A549 (cell line): ENCODE results near the gene SLC3A2.

Source experiments
- BHLHE40 ChIP-seq: IDR thresholded peaks from 2 replicates; pipeline ENCODE4 v1.6.1; 2012; ENCODE audit warnings: low read depth, low read length, inconsistent platforms
- CBX2 ChIP-seq: fragments of 200-600 bp; sonication (generic); IDR thresholded peaks from 2 replicates; pipeline ENCODE4 v1.6.1; 2016; ENCODE audit warnings: low read depth, mild to moderate bottlenecking, borderline replicate concordance
- HDAC2 ChIP-seq: fragments of 200-600 bp; sonication (generic); IDR thresholded peaks from 2 replicates; pipeline ENCODE4 v1.6.1; 2016
- KDM5A ChIP-seq: fragments of 200-600 bp; sonication (generic); IDR thresholded peaks from 2 replicates; pipeline ENCODE4 v1.6.1; 2016; ENCODE audit warnings: antibody characterized with exemption, mild to moderate bottlenecking
- MAX ChIP-seq: IDR thresholded peaks from 2 replicates; pipeline ENCODE4 v1.6.1; 2012
- MYC ChIP-seq: IDR thresholded peaks from 2 replicates; pipeline ENCODE4 v1.6.1; 2012; ENCODE audit warnings: mild to moderate bottlenecking, inconsistent platforms, low read length, improper control_type of control experiment, borderline replicate concordance
- POLR2A ChIP-seq: IDR thresholded peaks from 2 replicates; pipeline ENCODE4 v1.6.1; 2012; ENCODE audit warnings: mild to moderate bottlenecking, low read length
- RAD21 ChIP-seq, 2 experiments: fragments of >200 bp in 1 of 2; sonication (Bioruptor Twin) in 1 of 2; formaldehyde crosslinking in 1 of 2; IDR thresholded peaks in 1 of 2; conservative IDR thresholded peaks in 1 of 2; 2 replicates in 1 of 2; 3 replicates in 1 of 2; pipeline ENCODE4 v1.6.1; 2012 to 2018; ENCODE audit warnings: inconsistent platforms in 1 of 2
- RARB ChIP-seq: fragments of 250-450 bp; sonication (Bioruptor Pico); IDR thresholded peaks from 2 replicates; pipeline ENCODE4 v1.8.0; 2021; ENCODE audit warnings: mild to moderate bottlenecking, moderate library complexity
- REST ChIP-seq: fragments of 200-600 bp; sonication (generic); IDR thresholded peaks from 2 replicates; pipeline ENCODE4 v1.6.1; 2016; ENCODE audit warnings: antibody characterized with exemption, mild to moderate bottlenecking, moderate library complexity
- USF2 ChIP-seq: fragments of 450-650 bp; IDR thresholded peaks from 2 replicates; pipeline ENCODE4 v1.6.1; 2014; ENCODE audit warnings: antibody characterized with exemption
- TF ChIP-seq, protein P1 (sequence below): fragments of >200 bp; sonication (Bioruptor Twin); formaldehyde crosslinking; IDR thresholded peaks from 3 replicates; pipeline ENCODE4 v1.5.1; 2016
- TF ChIP-seq, protein P2 (sequence below): IDR thresholded peaks from 2 replicates; pipeline ENCODE4 v1.6.1; 2012; ENCODE audit warnings: low read depth, borderline replicate concordance

DNA sequence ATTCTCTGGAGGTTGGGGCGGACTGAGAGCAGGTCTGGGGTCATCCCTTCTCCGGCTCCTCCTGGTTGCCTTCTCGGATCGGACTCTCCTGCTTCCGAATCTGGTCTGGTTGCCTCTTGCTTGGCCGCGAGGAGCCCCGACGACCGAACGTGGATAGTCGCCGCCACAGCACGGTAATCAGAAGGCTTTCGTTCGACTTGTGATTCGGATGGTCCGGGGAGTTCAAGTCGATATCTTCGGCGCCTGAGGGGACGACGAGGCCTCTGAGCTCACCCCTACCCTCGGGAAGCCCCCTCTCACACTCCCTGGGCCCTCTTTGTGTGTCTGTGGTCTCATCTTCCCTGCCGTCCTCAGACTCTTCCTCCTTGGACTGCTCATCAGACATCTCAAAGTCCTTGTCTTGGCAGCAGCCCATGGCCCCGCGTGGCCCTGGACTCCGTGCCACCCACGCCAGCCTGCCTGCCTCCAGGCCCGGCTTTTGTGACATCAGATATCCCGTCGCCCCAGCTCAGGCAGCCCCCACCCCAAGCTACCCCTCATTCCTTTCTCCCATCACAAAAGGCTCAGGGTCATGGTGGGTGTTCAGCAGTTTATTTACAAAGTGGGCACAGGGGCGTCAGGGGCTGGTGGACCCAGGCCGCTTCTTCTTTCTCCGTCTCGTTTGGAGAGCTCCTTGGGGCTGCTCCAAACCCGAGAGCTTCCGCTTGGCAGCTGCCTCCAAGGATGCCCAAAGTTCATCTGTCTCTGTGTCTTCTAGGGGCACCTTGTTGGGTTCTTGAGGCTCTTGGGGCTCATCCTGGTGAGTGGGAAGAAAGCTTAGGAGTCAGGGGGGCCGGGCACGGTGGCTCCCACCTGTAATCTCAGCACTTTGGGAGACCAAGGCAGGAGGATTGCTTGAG, 48.1 kb upstream of the SLC3A2 start, which contains the start of gene TEX54:
- TF ChIP-seq RAD21 (conservative IDR thresholded peaks at IDR 0.05 in 1 of 2, IDR thresholded peaks at IDR 0.05 in 1 of 2) (no peak), MYC (no peak), RARB (no peak), MAX (no peak), BHLHE40 (no peak), KDM5A (no peak), REST (no peak), CBX2 (no peak), HDAC2 (no peak), USF2 (no peak), POLR2A (no peak)
- TF ChIP-seq, protein P1, sequence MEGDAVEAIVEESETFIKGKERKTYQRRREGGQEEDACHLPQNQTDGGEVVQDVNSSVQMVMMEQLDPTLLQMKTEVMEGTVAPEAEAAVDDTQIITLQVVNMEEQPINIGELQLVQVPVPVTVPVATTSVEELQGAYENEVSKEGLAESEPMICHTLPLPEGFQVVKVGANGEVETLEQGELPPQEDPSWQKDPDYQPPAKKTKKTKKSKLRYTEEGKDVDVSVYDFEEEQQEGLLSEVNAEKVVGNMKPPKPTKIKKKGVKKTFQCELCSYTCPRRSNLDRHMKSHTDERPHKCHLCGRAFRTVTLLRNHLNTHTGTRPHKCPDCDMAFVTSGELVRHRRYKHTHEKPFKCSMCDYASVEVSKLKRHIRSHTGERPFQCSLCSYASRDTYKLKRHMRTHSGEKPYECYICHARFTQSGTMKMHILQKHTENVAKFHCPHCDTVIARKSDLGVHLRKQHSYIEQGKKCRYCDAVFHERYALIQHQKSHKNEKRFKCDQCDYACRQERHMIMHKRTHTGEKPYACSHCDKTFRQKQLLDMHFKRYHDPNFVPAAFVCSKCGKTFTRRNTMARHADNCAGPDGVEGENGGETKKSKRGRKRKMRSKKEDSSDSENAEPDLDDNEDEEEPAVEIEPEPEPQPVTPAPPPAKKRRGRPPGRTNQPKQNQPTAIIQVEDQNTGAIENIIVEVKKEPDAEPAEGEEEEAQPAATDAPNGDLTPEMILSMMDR = no peak
- TF ChIP-seq, protein P2, sequence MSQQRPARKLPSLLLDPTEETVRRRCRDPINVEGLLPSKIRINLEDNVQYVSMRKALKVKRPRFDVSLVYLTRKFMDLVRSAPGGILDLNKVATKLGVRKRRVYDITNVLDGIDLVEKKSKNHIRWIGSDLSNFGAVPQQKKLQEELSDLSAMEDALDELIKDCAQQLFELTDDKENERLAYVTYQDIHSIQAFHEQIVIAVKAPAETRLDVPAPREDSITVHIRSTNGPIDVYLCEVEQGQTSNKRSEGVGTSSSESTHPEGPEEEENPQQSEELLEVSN = no peak
